WTC11 (cell line): ENCODE data around the gene TGM1.

Source experiments
- TF ChIP-seq, protein P1 (sequence below): fragments of 200-600 bp; IDR thresholded peaks from 2 replicates; pipeline ENCODE4 v1.8.0; 2022; ENCODE audit warnings: antibody characterized with exemption
- TF ChIP-seq, protein P2 (sequence below): fragments of 250-450 bp; sonication (Bioruptor Pico); IDR thresholded peaks from 2 replicates; pipeline ENCODE4 v2.1.2; 2022; ENCODE audit warnings: mild to moderate bottlenecking, moderate library complexity
- TF ChIP-seq, protein P3 (sequence below): fragments of 250-450 bp; sonication (Bioruptor Pico); conservative IDR thresholded peaks from 2 replicates; pipeline ENCODE4 v1.9.0; 2021; ENCODE audit warnings: mild to moderate bottlenecking
- TF ChIP-seq, protein P4 (sequence below): sonication (generic); formaldehyde crosslinking; IDR thresholded peaks from 2 replicates; pipeline ENCODE4 v1.8.0; 2022; ENCODE audit warnings: mild to moderate bottlenecking, missing genetic modification reagents

DNA sequence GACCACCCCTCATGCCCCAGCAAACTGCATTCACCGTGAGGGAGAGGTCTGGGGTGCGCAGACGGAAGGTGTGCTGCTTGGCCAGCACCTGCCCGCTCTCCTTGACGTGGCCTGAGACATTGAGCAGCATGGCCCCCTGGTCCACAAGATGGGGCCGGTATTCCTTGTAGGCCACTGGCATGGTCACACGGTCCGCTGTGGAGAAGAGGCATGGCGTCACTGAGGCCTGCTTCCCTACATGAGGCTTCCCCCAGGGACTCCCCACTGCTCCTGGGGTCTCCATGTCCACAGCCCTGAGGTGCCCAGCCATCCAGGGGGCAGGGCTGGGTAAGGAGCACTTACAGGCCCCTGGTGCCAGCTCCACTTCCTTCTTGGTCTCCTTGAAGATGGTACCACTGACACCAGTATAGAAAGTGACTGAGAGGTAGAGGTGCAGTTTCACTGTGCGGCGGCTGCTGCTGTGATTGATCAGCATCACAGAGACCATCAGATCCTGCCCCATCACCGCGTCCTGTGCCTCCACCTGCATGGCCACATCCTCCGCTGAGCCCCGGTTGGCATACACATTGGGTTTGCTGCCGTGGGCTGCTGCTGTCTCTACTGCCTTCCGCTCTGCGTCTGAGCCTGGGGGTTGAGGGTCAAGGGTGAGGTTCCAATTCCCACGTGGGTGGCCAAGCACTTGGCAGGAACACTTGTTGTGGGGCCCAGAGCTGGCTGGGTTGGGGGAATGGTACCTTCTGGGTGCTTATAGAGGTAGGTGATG, 8.2 kb downstream of the TGM1 start:
- TF ChIP-seq, protein P1, sequence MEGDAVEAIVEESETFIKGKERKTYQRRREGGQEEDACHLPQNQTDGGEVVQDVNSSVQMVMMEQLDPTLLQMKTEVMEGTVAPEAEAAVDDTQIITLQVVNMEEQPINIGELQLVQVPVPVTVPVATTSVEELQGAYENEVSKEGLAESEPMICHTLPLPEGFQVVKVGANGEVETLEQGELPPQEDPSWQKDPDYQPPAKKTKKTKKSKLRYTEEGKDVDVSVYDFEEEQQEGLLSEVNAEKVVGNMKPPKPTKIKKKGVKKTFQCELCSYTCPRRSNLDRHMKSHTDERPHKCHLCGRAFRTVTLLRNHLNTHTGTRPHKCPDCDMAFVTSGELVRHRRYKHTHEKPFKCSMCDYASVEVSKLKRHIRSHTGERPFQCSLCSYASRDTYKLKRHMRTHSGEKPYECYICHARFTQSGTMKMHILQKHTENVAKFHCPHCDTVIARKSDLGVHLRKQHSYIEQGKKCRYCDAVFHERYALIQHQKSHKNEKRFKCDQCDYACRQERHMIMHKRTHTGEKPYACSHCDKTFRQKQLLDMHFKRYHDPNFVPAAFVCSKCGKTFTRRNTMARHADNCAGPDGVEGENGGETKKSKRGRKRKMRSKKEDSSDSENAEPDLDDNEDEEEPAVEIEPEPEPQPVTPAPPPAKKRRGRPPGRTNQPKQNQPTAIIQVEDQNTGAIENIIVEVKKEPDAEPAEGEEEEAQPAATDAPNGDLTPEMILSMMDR: no peak
- TF ChIP-seq, protein P2, sequence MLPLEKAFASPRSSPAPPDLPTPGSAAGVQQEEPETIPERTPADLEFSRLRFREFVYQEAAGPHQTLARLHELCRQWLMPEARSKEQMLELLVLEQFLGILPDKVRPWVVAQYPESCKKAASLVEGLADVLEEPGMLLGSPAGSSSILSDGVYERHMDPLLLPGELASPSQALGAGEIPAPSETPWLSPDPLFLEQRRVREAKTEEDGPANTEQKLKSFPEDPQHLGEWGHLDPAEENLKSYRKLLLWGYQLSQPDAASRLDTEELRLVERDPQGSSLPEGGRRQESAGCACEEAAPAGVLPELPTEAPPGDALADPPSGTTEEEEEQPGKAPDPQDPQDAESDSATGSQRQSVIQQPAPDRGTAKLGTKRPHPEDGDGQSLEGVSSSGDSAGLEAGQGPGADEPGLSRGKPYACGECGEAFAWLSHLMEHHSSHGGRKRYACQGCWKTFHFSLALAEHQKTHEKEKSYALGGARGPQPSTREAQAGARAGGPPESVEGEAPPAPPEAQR (CRISPR knock-in tag): no peak
- TF ChIP-seq, protein P3, sequence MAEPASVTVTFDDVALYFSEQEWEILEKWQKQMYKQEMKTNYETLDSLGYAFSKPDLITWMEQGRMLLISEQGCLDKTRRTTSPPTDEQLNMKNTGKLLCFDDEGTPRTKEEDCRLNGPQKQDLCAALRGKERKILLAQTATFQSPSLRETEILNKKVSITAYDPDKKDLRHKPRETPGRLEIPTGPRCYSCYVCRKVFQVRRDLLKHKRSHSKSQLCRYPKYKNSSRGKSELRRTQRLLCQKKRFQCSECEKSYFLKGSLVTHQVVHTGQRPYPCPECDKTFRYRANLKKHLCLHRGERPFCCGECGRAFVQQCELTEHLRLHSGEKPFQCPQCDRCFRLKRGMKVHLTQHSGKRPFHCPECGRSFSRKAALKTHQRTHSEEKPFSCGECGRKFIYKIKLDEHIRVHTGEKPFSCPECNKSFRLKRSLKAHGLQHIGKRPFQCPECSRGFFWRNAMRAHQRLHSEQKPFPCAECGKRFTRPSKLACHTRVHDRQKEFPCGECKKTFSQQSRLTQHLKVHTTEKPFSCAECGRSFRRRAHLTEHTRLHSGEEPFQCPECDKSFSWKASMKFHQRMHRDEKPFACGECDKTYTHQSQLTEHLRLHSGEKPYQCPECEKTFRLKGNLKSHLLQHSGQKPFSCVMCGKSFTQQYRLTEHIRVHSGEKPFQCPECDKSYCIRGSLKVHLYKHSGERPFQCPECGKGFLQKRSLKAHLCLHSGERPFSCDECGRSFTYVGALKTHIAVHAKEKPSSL (CRISPR knock-in tag): no peak
- TF ChIP-seq, protein P4, sequence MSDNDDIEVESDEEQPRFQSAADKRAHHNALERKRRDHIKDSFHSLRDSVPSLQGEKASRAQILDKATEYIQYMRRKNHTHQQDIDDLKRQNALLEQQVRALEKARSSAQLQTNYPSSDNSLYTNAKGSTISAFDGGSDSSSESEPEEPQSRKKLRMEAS (CRISPR knock-in tag): no peak
